CD4-positive, alpha-beta T cell treated with Interleukin-4 for 1 hour (primary cell): ENCODE results near the gene FTSJ3.

Experiments
- DNase-seq, 2 donors: peaks; one replicate each; pipeline ENCODE4 v3.0.0-alpha.2; 2020 to 2022

FTSJ3 gene

DNA sequence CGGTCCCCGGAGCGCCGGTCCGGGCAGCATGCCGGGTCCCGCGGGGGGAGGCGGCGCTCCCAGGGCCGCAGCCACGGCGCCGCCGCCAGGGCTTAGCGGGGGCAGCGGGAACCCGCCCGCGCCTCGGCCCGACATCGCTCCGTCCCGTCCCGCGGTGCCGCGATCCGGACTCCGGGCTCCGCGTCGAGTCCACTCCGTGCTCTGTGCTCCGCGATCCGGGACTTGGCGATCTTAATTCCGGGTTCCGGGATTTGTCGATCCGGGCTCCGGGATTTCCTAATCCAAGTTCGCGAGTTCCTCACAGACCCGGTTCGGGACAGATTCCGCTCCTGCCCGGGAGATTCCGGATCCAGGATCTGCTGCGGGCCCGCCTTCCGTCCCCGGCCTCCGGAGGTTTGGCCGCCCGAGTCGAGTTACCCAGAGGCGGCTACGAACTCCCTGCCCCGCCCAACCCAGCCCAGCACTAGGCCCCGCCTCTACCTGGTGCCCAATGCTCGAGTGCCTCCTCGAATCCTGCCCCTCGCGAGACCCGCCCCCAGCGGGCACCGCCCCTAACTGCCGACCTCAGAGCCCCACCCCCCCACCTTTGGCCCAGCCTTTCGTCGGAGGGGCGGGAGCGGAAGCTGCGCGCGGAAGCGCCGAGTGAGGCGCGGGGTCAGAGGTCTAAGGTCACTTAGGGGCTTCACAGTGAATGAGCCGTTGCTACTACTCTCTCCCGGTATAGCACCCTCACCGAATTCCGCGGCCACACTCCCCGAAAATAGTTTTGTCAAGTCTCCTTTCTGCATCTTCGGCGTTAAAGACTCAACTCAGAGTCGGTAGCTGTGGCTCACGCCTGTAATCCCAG lies 15.3 kb upstream of the FTSJ3 start, which contains the start of gene SMARCD2:
TSS of gene SMARCD2 (minus strand) at position 146 of the 847 bp plus-strand sequence. CDS start at position 135, 11 bp downstream.
- DNase-seq, result peak; percentile 98 to 99

- DNase-seq, result no peak
These were observed 14.7 kb upstream of the FTSJ3 start for GRCh38 chr17:63842173-63842539.

DNA sequence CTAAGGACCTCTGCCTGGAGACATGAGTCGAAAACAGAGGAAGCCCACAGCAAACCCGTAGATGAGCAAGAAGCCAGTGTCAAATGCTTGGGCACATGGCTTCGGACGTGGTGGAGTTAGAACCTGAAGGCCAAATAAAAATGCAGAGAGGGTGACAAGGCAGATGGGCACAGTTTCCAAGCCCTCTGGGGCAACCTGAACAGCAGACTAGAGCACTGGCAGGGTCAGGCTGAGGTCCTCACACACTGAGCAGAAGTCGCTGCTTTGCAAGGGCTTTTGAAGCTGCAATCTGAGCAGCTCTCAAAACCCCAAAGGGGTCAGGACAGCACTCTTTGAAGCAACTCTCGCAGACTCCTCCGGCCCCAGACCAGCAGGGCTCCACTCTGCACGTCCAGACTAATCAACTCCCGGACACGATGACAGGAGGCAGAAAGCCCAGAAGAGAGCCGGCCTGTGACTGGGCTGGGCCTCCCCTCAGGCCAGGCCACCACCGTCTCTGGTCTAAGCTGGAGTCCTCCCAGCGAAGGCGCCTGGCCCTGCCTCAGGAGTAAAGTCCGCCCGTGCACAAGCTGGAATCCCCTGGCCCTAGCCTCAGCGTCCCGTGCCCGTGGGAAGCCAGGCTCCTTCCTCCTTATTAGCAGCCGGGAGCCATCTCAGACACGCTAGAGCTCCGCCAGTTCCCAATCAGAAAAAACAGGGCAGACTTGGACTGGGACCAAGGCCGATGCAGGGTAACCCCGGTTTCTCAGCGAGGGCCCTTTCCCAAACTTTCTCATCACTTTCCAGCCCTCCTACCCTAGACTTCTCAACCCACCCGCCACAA lies 14.1 kb upstream of the FTSJ3 start:
- no peak for DNase-seq

DNA sequence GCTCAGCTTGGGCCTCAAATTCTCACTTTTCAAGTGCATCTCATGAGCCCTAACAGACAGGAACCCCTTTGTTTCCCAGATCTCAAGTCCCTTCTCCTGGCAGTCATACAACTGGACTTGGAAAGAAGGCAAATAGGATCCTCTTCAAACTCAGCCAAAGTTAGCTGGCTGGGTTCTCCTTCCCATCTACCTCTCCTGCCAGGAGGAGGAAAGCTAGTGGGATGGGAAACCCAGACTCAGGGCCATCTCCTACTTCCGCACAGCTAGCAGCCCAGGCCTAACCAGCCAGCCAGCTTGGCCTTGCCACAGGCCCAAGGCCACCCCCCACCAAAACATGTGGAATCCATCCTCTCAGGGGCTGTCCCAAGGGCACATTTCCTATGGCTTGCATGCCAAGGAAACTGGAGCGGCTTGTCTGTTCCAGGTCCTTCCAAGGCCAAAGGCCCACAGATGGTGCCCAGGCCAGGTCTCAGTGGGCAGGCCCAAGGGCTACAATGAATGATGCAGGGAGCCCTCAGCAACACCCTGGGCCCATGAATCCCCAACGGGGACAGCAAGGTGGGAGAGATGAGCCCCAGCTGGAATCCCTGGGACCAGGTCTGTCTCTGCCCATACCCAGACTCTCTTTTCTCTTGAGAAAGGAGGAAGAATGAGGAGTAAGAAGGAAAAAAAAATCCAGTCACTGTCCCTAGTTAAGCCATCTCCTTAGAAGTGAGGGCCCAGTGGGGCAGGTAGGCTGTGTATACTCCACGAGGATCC lies 13.3 kb upstream of the FTSJ3 start:
- no peak for DNase-seq

GRCh38 chr17:63838631-63839171 lies 11.2 kb upstream of the FTSJ3 start:
- DNase-seq, result no peak

DNA sequence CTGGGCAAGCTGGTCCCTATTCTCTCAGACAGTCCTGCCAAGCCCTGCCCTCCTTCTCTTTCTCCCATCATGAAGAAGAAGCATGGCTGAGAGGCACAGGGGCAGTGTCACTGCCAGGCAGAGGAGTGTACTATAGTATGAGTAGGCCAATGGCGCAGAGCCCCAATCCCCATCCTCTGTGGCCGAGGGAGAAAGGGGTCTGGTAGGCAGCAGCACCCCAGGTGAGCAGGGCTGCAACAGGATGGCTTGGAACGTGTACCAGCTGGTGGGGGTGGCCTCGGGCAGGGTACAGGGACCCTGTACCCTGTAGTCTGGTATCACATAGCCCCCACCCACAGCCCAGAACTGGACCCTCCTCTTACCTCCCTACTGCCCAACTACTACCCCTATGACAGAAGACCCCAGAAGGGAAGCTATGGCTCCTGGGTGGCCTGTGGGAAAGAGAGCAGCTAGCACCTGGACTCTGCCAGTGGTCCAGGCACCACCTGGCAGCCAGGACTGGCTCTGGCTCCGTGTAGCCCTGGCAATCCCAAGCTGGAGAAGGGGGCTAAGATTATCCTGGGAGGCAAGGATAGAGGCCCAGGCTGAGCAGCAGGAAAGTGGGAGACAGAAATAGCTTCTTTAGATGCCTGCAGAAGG lies 10.6 kb upstream of the FTSJ3 start:
- no peak for DNase-seq

DNA sequence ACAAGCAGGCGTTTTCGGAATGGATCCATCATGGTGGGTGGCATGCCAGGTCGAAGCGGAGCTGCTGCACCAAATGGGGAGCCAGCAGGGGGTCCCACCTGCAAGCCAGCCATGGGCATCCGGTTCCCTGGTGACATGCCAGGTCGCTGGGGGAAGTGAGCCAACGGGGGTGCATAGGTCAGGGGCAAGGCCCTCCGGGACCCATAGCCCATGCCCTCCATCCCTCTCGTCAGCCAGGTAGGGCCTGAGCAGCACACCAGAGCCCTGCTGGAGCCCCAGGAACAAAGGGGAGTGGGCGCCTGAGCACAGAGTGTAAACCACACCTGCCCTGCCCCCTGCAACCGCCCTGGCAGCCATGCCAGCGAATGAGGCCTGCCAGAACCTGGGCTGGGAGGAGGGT lies 10.0 kb upstream of the FTSJ3 start:
- no peak for DNase-seq

GRCh38 chr17:63836811-63837210 lies 9.3 kb upstream of the FTSJ3 start:
- DNase-seq, result no peak

- no peak for DNase-seq
These were observed 7.8 kb upstream of the FTSJ3 start for GRCh38 chr17:63835167-63835720.

DNA sequence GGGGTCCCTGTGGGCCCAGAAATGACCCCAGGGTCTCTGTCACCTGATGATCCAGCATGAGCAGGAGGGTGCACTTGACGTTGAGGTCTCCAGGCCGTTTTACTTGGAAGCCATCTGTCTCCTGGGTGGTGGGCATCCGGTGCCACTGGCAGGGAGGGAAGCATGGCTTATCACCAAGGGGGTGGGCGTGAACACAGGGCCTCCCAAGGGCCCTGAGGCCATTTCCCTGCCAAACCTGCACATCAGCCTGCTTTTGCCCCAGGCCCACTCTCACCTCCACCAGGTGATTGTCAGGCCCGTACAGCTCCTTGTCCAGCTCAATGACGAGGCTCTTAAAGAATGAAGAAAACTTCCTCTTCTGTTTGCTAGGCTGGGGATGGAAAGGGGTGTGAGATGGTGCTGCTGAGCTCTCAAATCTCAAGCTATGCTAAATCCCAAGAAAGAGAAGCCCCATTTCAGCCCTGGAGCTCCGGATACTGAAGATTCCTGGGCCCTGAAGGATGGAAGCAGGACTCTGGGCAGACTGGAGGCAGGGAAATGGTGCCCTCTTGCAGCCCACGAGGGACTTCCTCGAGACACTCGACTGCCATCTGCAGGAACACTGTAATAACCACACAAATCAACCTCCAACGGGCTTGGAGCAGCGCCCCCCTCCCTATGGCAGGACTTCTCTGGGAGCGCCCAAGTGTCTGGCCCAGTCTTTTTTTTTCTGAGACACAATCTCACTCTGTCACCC lies 7.1 kb upstream of the FTSJ3 start:
- DNase-seq, result peak; percentile 70 to 75

DNA sequence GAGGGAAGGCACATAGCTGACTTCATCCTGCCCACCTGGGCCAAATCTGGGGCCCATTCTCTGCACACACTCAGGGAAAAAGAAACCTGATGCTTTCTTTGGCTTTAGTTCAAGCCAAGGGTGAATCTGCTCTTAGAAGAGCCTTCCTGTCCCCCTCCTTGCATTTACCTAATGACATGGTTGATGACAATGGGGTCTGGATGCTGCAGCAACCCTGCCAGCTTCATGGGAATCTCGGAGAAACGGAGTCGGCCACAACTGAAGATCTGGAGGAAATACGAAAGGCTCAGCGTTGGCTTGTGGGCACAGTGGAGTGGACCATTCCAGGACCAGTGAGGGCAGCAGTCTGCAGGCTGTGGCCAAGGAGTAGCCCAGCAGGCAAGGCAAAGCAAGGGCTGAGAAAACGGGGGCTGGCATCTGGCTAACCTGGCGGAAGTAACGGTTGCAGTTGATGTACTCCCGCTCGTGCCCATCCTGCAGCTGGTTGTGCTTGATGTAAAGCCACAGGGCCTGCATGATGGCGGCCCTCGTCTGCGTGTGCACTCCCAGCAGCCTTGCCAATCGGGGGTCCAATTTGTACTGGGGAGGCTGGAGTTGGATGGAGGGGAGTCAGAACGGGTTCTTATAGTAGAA lies 6.4 kb upstream of the FTSJ3 start:
- DNase-seq, result no peak

GRCh38 chr17:63833026-63833740 lies 5.7 kb upstream of the FTSJ3 start:
- no peak for DNase-seq

- DNase-seq, result no peak
These were observed 5.0 kb upstream of the FTSJ3 start for GRCh38 chr17:63832455-63832854.

- no peak for DNase-seq
These were observed 4.6 kb upstream of the FTSJ3 start for GRCh38 chr17:63832014-63832413.

- no peak for DNase-seq
These were observed 4.0 kb upstream of the FTSJ3 start for GRCh38 chr17:63831505-63831904.

DNA sequence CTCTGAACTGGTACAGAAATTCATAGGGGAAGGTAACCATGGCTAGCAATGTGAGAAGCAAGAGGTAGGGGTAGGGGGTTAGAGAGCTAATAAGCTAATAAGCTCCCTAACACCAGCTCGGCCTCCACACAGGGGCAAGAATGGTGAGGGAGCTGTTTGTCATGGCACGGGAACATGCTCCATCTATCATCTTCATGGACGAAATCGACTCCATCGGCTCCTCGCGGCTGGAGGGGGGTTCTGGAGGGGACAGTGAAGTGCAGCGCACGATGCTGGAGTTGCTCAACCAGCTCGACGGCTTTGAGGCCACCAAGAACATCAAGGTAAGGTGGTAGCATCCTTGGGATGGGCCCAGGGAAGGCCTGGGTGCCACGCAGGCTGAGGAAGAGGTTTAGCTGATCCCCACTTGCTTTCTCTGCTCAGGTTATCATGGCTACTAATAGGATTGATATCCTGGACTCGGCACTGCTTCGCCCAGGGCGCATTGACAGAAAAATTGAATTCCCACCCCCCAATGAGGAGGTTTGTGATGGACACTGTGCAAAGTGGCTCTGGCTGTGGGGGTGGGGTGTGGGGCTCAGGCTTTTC lies 3.5 kb upstream of the FTSJ3 start:
- no peak for DNase-seq

DNA sequence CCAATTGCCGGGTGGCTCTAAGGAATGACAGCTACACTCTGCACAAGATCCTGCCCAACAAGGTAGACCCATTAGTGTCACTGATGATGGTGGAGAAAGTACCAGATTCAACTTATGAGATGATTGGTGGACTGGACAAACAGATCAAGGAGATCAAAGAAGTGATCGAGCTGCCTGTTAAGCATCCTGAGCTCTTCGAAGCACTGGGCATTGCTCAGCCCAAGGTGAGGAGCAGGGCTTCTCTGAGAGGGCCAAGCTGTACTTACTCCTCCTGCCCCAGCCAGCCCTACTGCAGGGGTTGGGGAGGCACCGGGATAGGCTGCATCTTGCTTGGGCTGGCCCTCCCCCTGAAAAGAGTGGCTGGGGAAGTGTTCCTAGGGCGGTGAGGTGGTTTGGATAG lies 2.8 kb upstream of the FTSJ3 start:
- no peak for DNase-seq

- DNase-seq, result no peak
These were observed 1.5 kb upstream of the FTSJ3 start for GRCh38 chr17:63828936-63829335.

GRCh38 chr17:63827801-63828221 lies 348 bp upstream of the FTSJ3 start:
- no peak for DNase-seq
